Spleen (tissue), 11 donors: Measurements from ENCODE around the gene TWIST2. TPM values are rescaled to one million over a fixed set of nuclear protein-coding genes. Genes with fewer than 3 reads are reported as not detected.

Source experiments
- DNase-seq: peaks from one replicate; pipeline ENCODE4 v3.0.0-alpha.2; 2020
- H3K27ac ChIP-seq, 8 donors: fragments of 200-600 bp; sonication (generic) in 7 of 8; 1 replicate in 4 of 8; 2 replicates in 4 of 8; pipeline versions ENCODE4 v1.5.0 to v1.8.0; 2016 to 2021; ENCODE audit warnings: inconsistent platforms in 4 of 8, mild to moderate bottlenecking in 4 of 8, moderate library complexity in 1 of 8
- H3K27me3 ChIP-seq, 7 donors: fragments of 200-600 bp; sonication (generic) in 6 of 7; replicated peaks in 1 of 7; 1 replicate in 4 of 7; 2 replicates in 3 of 7; pipeline versions ENCODE4 v1.5.0 to v1.8.0; 2016 to 2021; ENCODE audit warnings: inconsistent platforms in 3 of 7, mild to moderate bottlenecking in 1 of 7
- H3K36me3 ChIP-seq, 6 donors: fragments of 200-600 bp; sonication (generic) in 5 of 6; 1 replicate in 4 of 6; 2 replicates in 2 of 6; pipeline versions ENCODE4 v1.5.0 to v1.8.0; 2016 to 2021; ENCODE audit warnings: inconsistent platforms in 2 of 6
- H3K4me1 ChIP-seq, 6 donors: fragments of 200-600 bp; sonication (generic) in 5 of 6; 1 replicate in 3 of 6; 2 replicates in 3 of 6; pipeline versions ENCODE4 v1.5.0 to v1.8.0; 2016 to 2021; ENCODE audit warnings: inconsistent platforms in 3 of 6
- H3K4me3 ChIP-seq, 8 donors: fragments of 200-600 bp; sonication (generic) in 7 of 8; 1 replicate in 4 of 8; 2 replicates in 4 of 8; pipeline versions ENCODE4 v1.5.0 to v1.8.0; 2016 to 2021; ENCODE audit warnings: inconsistent platforms in 4 of 8, mild to moderate bottlenecking in 4 of 8, moderate library complexity in 2 of 8
- H3K9me3 ChIP-seq, 8 donors: fragments of 200-600 bp; sonication (generic) in 7 of 8; 1 replicate in 4 of 8; 2 replicates in 4 of 8; pipeline versions ENCODE4 v1.5.0 to v1.8.0; 2016 to 2021; ENCODE audit warnings: inconsistent platforms in 4 of 8
- CTCF ChIP-seq, 11 experiments: fragments of 200-600 bp in 7 of 11; fragments of 450-650 bp in 4 of 11; sonication (generic) in 4 of 11; IDR thresholded peaks in 8 of 11; conservative IDR thresholded peaks in 3 of 11; 1 replicate in 7 of 11; 2 replicates in 4 of 11; pipeline versions ENCODE4 v1.4.0 to v1.8.0; 2016 to 2021; ENCODE audit warnings: antibody characterized with exemption in 11 of 11, inconsistent platforms in 4 of 11, mild to moderate bottlenecking in 1 of 11
- POLR2A ChIP-seq, 3 donors: fragments of 450-650 bp; IDR thresholded peaks; one replicate each; pipeline ENCODE4 v1.5.1; 2017; ENCODE audit warnings: antibody characterized with exemption in 3 of 3, mild to moderate bottlenecking in 1 of 3
- POLR2AphosphoS5 ChIP-seq, 3 donors: sonication (generic); formaldehyde crosslinking; IDR thresholded peaks; one replicate each; pipeline ENCODE4 v1.5.1; 2017; ENCODE audit warnings: antibody characterized with exemption in 3 of 3
- WGBS, 5 donors: extraction: QIAGEN DNeasy Blood & Tissue Kit in 3 of 5; methylation state at CpG; one replicate each; pipeline versions ENCODE4 v1.1.5 to v1.1.7; 2013 to 2018; 5-methylcytosine and 5-hydroxymethylcytosine counted together
- intact Hi-C: fragments of 100-400 bp; cut with DNase I; formaldehyde crosslinking; loops from one replicate; pipeline ENCODE4 v1.15.0; 2023; ENCODE audit warnings: low total_unique reads
- polyA plus RNA-seq, 3 donors: library from polyadenylated mRNA; stranded (reverse); fragments of 200-250 nt; gene quantifications; one replicate each; pipeline ENCODE4 v1.2.1, GENCODE V29; 2013
- total RNA-seq, 7 donors: library from RNA; depleted of rRNA in 3 of 7; stranded (reverse); fragments of >200 nt in 3 of 7; fragmentation: NEBNext Ultra II Directional in 4 of 7; extraction: Animal tissue kit (Norgen Biotek cat#: 25700) in 4 of 7; gene quantifications; one replicate each; pipeline versions ENCODE4 v1.1.0 to v1.2.1, GENCODE V29; 2016 to 2021
- donor health status: healthy with polysubstance abuse.
- donor health status: DM: no; HTN: no; CAD: no; lungs with moderate emphysema.
- donor health status: DM: no; HTN: no; CAD: no.
- donor health status: Bipolar disorder and iron deficiency.
- donor health status: healthy.
- donor health status: DM: no; HTN: no; CAD: no.
- donor health status: DM: yes; HTN: yes; CAD: no.

The TWIST2 gene
- total and polyA plus RNA-seq, 10 donors: 1.7 to 9.0 (median 2.4) TPM

- Histone ChIP-seq H3K9me3 (no peaks in the 10 kb centered on the region), H3K36me3 (no peaks in the 10 kb centered on the region), H3K27ac (no peak overlapping the region), H3K4me3 (no peak overlapping the region), H3K27me3 (peaks cover 0 to 34% (median 5%) of the 10 kb centered on the region in 7 donors), H3K4me1 (no peaks in the 10 kb centered on the region)
- DNase-seq: no peak
- intact Hi-C loops: no loop called here
- 87 to 92% (median 91%) methylated on average over 10 of the region's 10 CpGs for whole genome bisulfite sequencing, 5 donors
- TF ChIP-seq CTCF (IDR thresholded peaks at IDR 0.05 in 8 of 11, conservative IDR thresholded peaks at IDR 0.05 in 3 of 11): no peak
Observed at GRCh38 chr2:238894950-238895298, 47.0 kb downstream of the TWIST2 start.

GRCh38 chr2:238895361-238895882, 47.5 kb downstream of the TWIST2 start:
- H3K27ac ChIP-seq: peak overlapping the region in 3 of 8 donors; percentile 28 to 40 (median 33)
- WGBS, 5 donors: 46 to 72% (median 66%) methylated on average over 16 to 20 of the region's 20 CpGs
- no peaks in the 10 kb centered on the region for H3K36me3 ChIP-seq
- no peaks in the 10 kb centered on the region for H3K9me3 ChIP-seq
- no peak for TF ChIP-seq POLR2A (IDR thresholded peaks at IDR 0.05)
- no peak for TF ChIP-seq CTCF (IDR thresholded peaks at IDR 0.05 in 8 of 11, conservative IDR thresholded peaks at IDR 0.05 in 3 of 11)
- TF ChIP-seq POLR2AphosphoS5 (IDR thresholded peaks at IDR 0.05): no peak
- peak; percentile 28 for DNase-seq
- no peaks in the 10 kb centered on the region for H3K4me1 ChIP-seq
- H3K4me3 ChIP-seq: no peak overlapping the region
- intact Hi-C loops: no loop called here
- peaks cover 0 to 38% (median 5%) of the 10 kb centered on the region in 7 donors for H3K27me3 ChIP-seq

GRCh38 chr2:238895891-238896600, 48.2 kb downstream of the TWIST2 start:
- Histone ChIP-seq H3K36me3 (no peaks in the 10 kb centered on the region), H3K27ac (peak overlapping the region in 3 of 8 donors; percentile 32 to 40 (median 33)), H3K9me3 (no peaks in the 10 kb centered on the region), H3K4me1 (no peaks in the 10 kb centered on the region), H3K27me3 (peaks cover 0 to 42% (median 5%) of the 10 kb centered on the region in 7 donors), H3K4me3 (no peak overlapping the region)
- 31 to 40% (median 34%) methylated on average over 22 to 27 of the region's 27 CpGs for WGBS, 5 donors
- intact Hi-C loops: no loop called here
- TF ChIP-seq POLR2AphosphoS5 (IDR thresholded peaks at IDR 0.05): peak; percentile 18 to 49 (median 26)
- no peak for TF ChIP-seq CTCF (IDR thresholded peaks at IDR 0.05 in 8 of 11, conservative IDR thresholded peaks at IDR 0.05 in 3 of 11)
- DNase-seq: peak; percentile 65

- peak; percentile 39 for DNase-seq
- intact Hi-C loops: no loop called here
- H3K27ac ChIP-seq: peak overlapping the region in 1 of 8 donors; percentile 32
Observed at GRCh38 chr2:238896641-238897040, 48.8 kb downstream of the TWIST2 start.

More at GRCh38 chr2:238896641-238897040, 48.8 kb downstream of the TWIST2 start:
- Histone ChIP-seq H3K4me3 (no peak overlapping the region), H3K27me3 (peaks cover 0 to 48% (median 5%) of the 10 kb centered on the region in 7 donors), H3K4me1 (no peaks in the 10 kb centered on the region), H3K36me3 (no peaks in the 10 kb centered on the region), H3K9me3 (no peaks in the 10 kb centered on the region)
- WGBS, 5 donors: 62 to 73% (median 71%) methylated on average over 4 to 5 of the region's 5 CpGs
- no peak for TF ChIP-seq POLR2A (IDR thresholded peaks at IDR 0.05)
- TF ChIP-seq POLR2AphosphoS5 (IDR thresholded peaks at IDR 0.05): no peak
- no peak for TF ChIP-seq CTCF (IDR thresholded peaks at IDR 0.05 in 8 of 11, conservative IDR thresholded peaks at IDR 0.05 in 3 of 11)
